Activated naive CD8-positive, alpha-beta T cell treated with anti-CD3 and anti-CD28 coated beads, Interleukin-2, amount 50 U/mL, for 16 hours (primary cell): ENCODE data around the gene PSMG3.

ENCODE experiments used
- DNase-seq: peaks from one replicate; pipeline ENCODE4 v3.0.0-alpha.2; 2020; ENCODE audit warnings: low read depth, low spot score

PSMG3 gene

DNA sequence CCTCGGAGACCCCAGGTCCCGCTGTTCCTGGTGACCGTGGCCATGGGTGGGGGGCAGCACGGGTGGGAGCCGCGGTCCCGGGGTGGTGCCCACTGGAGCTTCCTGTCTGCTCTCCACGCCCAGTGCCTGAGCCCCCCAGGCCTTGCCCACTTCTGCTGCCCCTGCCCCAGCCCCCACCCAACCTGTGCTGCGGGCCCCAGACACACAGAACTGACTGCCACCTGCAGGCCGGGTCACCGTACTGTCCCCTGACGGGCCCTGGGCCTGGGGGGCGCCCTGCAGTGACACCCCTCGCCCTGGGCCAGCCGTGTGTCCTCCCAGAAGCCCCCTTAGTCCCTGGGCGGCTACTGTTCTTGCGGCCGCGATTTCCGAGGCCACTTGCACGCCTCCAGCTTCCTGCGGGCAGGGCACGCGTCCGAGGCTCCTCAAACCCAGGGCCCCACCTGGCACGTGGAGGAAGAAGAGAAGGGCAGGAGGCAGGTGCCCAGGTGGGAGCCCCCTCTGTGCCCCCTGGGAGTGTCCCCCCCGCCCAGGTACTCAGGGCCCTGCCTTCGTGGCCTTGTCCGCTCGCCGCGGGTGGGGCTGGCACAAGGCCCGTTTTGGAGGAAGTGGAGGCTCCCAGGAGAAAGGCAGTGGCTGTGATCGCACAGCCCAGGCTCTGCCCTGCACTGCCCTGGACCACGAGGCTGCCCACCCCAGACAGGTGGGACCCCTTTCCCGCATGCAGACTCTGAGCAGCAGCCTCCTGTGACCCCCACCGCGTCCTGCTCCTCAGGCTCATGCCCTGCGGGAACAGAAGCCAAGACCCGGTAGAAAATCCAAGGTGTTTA, 24.2 kb downstream of the PSMG3 start:
- no peak for DNase-seq

GRCh38 chr7:1544896-1545416, 24.9 kb downstream of the PSMG3 start:
- DNase-seq: no peak

DNA sequence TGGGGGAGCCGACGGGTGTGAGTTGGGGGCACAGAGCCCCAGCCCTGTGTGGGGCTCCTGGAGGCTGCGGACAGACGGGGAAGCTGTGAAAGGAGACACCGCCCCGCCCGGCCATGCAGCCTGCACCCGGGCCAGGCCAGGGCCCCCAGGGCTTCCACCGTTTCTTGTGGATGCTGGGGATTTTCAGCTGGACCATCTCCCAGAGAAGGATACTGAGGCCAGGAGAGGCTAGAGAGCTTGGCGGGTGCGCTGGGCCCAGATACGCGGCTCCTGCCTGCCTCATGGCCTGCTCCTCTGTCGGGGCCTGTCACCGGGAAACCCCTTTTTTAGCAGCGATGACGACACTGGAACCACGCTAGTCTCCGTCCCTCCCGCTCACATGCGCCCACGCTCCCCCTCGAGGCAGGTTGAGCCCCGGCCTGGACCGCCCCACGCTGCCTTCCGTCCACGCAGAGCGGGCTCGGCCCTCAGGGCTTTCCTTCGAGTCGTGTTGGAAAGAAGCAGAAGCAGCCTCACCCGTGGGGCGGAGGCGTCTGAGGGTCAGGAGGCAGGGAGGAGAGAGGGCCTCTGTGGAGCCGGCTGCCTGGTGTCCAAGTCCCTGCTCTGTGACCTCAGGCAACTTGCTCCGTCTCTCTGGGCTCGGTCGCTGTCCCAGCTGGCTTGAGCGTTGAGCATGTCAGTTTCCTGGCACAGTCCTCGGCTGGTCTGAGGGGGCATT, 25.5 kb downstream of the PSMG3 start:
- DNase-seq: no peak

GRCh38 chr7:1543826-1544177, 26.0 kb downstream of the PSMG3 start:
- DNase-seq: no peak

GRCh38 chr7:1542841-1543747, 26.7 kb downstream of the PSMG3 start:
- no peak for DNase-seq

GRCh38 chr7:1542329-1542728, 27.5 kb downstream of the PSMG3 start:
- DNase-seq: no peak

DNA sequence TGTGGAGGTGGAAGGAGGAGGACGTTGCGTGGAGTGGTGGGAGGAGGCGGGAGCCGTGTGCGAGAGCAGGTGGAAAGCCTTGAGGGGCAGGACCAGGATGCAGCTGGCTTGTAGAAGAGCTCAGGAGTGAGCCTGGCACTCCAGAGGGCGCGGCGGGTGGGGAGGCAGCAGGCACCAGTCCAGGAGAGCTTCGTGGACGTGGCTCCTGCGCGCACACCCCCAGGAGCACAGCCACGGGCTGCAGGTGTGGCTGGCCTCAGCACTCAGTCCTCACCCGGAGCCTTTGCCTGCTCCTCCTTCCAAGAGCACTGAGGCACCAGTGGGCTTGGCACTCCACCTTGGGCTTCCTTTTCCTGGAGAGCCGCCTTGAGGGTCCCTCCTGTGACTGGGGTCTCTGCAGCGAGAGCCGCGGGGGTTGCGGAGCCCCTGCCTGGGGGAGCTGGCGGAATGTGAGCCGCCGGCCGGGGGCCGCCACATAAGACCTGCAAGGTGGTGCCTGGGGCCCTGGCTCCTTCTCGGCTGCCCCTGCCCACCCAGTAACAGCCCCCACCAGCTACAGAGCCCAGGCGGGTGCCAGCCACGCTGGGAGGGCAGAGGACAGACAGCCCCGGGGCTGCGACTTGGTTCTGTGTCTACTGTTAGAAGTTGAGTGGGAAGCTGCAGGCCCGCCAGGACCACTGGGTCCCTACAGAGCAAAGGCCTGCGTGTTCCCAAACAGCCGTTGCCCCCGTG, 28.2 kb downstream of the PSMG3 start:
- no peak for DNase-seq

GRCh38 chr7:1540776-1541271, 29.0 kb downstream of the PSMG3 start:
- DNase-seq: no peak

- DNase-seq: no peak
These were observed 29.7 kb downstream of the PSMG3 start for GRCh38 chr7:1539882-1540775.

GRCh38 chr7:1539181-1539881, 30.5 kb downstream of the PSMG3 start:
- DNase-seq: no peak

GRCh38 chr7:1538544-1539180, 31.2 kb downstream of the PSMG3 start:
- no peak for DNase-seq

- DNase-seq: no peak
These were observed 32.1 kb downstream of the PSMG3 start for GRCh38 chr7:1537535-1538412.

GRCh38 chr7:1536743-1537534, 32.9 kb downstream of the PSMG3 start:
- DNase-seq: no peak

DNA sequence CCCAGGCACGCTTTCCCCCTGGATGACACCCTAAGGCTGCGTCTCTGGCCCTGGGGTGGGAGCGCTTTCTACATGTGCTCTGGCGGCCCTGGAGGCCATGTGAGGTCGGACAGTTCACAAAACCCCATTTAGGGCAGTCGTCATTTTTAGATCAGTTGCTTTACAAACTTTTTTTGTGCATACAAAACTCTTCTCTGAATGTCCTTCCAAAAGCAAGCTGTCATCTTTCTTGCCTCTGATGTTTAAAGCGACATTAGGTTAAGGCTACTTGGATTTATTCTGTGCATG, 33.4 kb downstream of the PSMG3 start:
- no peak for DNase-seq

DNA sequence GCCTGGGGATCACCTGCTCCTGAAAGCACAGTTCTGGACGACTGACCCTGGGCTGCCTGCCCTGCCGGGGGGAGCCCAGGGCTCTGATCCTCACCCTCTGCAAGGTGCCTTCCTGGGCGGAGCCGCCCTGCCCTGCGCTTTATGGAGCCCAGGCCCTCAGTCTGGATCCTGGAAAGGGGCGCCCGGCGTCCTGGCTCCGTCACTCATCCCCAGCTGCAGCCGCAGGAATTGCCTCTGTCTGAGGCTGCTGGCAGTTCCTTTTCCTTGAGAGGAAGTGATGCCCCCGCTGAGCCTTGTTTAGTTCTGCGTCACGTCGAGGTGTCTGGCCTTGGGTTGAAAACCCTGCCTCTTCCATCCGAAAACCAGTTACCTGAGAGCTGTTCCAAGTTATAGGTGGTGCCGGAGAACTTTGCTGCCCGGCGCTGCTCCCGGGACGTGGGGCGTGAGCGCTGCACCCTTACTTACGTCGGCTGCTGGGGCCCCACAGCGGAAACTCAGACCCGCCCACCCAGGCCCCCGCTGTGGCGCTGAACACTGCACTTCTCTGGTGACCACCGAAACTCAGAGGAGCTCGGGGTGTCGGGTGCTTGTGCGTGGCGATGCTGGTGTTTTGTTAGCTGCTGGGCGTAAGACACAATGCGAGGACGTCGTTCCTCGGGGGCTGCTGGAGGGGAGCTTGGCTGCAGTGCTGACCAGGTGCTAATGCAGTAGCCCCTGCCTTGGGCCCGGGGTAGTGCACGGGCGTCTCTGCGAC, 34.0 kb downstream of the PSMG3 start:
- DNase-seq: no peak

GRCh38 chr7:1535100-1535458, 34.8 kb downstream of the PSMG3 start:
- no peak for DNase-seq
